ENCODE results near the gene RGS12. TPM values are rescaled to one million over a fixed set of nuclear protein-coding genes. Genes with fewer than 3 reads are reported as not detected.
A peak's percentile ranks its signal among the peaks of the same experiment; 100 is the strongest.

Gene RGS12
- polyA plus RNA-seq, 3 donors, result 0.75 to 15.3 (median 2.7) TPM

- no peaks in the 10 kb centered on the region for H3K4me1 ChIP-seq (ENCODE audit: control insufficient read depth in 1 of 2, insufficient read depth in 2 of 2, low read length in 2 of 2)
- no peak overlapping the region for H3K4me3 ChIP-seq (replicated peaks in 1 of 3; ENCODE audit: low read depth in 2 of 3, low read length in 3 of 3)
- intact Hi-C loops (cut with micrococcal nuclease), result no loop called here
- DNase-seq, result no peak
- H2AFZ ChIP-seq (ENCODE audit: insufficient read depth, low read depth, low read length, poor library complexity, severe bottlenecking), result no peak overlapping the region
- H3K27ac Mint-ChIP-seq, result peak overlapping the region in 3 of 7 donors; percentile 36 to 63 (median 56)
- TF ChIP-seq CTCF (IDR thresholded peaks at IDR 0.05), result no peak
- H3K36me3 ChIP-seq (replicated peaks in 1 of 2; ENCODE audit: control insufficient read depth in 1 of 2, insufficient read depth in 2 of 2, low read length in 2 of 2), result peaks cover 37 to 58% of the 10 kb centered on the region in 2 donors
- H3K9ac ChIP-seq (ENCODE audit: insufficient read depth, low read length, poor library complexity, severe bottlenecking), result no peak overlapping the region
- H3K4me2 ChIP-seq (replicated peaks; ENCODE audit: extremely low read depth, low read length, poor library complexity, severe bottlenecking), result no peak overlapping the region
- peaks cover 44 to 54% of the 10 kb centered on the region in 2 donors for H3K36me3 Mint-ChIP-seq
- H3K9me3 ChIP-seq (replicated peaks in 1 of 2; ENCODE audit: control insufficient read depth in 1 of 2, insufficient read depth in 1 of 2, low read length in 2 of 2), result no peaks in the 10 kb centered on the region
- peaks cover 0 to 2% (median 0%) of the 10 kb centered on the region in 7 donors for H3K9me3 Mint-ChIP-seq
- no peak overlapping the region for H3K27ac ChIP-seq (ENCODE audit: low read depth in 1 of 2, low read length in 2 of 2)
- H3K79me2 ChIP-seq (ENCODE audit: insufficient read depth, low read length), result no peaks in the 10 kb centered on the region
- no peaks in the 10 kb centered on the region for H4K20me1 ChIP-seq (ENCODE audit: insufficient read depth, low read length)
- peaks cover 5% of the 10 kb centered on the region for H3K4me1 Mint-ChIP-seq
- H3K4me3 Mint-ChIP-seq, result no peak overlapping the region
- no peaks in the 10 kb centered on the region for H3K27me3 Mint-ChIP-seq (ENCODE audit: low read depth in 3 of 3)
- 85% methylated on average over 16 of the region's 23 CpGs for WGBS (ENCODE audit: insufficient coverage)
- H3K27me3 ChIP-seq (ENCODE audit: control insufficient read depth in 2 of 2, insufficient read depth in 2 of 2, low read length in 2 of 2), result no peaks in the 10 kb centered on the region
These were observed 49.6 kb upstream of the RGS12 start for GRCh38 chr4:3243136-3243780.

- Histone ChIP-seq H3K9ac (ENCODE audit: insufficient read depth, low read length, poor library complexity, severe bottlenecking) (no peak overlapping the region), H3K27ac (ENCODE audit: low read depth in 1 of 2, low read length in 2 of 2) (no peak overlapping the region), H3K36me3 (replicated peaks in 1 of 2; ENCODE audit: control insufficient read depth in 1 of 2, insufficient read depth in 2 of 2, low read length in 2 of 2) (peaks cover 30 to 50% of the 10 kb centered on the region in 2 donors), H3K9me3 (replicated peaks in 1 of 2; ENCODE audit: control insufficient read depth in 1 of 2, insufficient read depth in 1 of 2, low read length in 2 of 2) (no peaks in the 10 kb centered on the region), H4K20me1 (ENCODE audit: insufficient read depth, low read length) (no peaks in the 10 kb centered on the region), H3K4me2 (replicated peaks; ENCODE audit: extremely low read depth, low read length, poor library complexity, severe bottlenecking) (no peak overlapping the region), H3K4me1 (ENCODE audit: control insufficient read depth in 1 of 2, insufficient read depth in 2 of 2, low read length in 2 of 2) (no peaks in the 10 kb centered on the region), H3K4me3 (replicated peaks in 1 of 3; ENCODE audit: low read depth in 2 of 3, low read length in 3 of 3) (no peak overlapping the region), H3K27me3 (ENCODE audit: control insufficient read depth in 2 of 2, insufficient read depth in 2 of 2, low read length in 2 of 2) (no peaks in the 10 kb centered on the region), H2AFZ (ENCODE audit: insufficient read depth, low read depth, low read length, poor library complexity, severe bottlenecking) (no peak overlapping the region), H3K79me2 (ENCODE audit: insufficient read depth, low read length) (no peaks in the 10 kb centered on the region)
- H3K4me1 Mint-ChIP-seq, result peaks cover 5% of the 10 kb centered on the region
- no peak for DNase-seq
- intact Hi-C loops (cut with micrococcal nuclease), result no loop called here
- H3K9me3 Mint-ChIP-seq, result peaks cover 0 to 2% (median 0%) of the 10 kb centered on the region in 7 donors
- H3K4me3 Mint-ChIP-seq, result no peak overlapping the region
- H3K36me3 Mint-ChIP-seq, result peaks cover 39 to 47% of the 10 kb centered on the region in 2 donors
- WGBS (ENCODE audit: insufficient coverage), result 0% methylated on average over 1 of the region's 1 CpG
- peak overlapping the region in 3 of 7 donors; percentile 30 to 57 (median 56) for H3K27ac Mint-ChIP-seq
- H3K27me3 Mint-ChIP-seq (ENCODE audit: low read depth in 3 of 3), result no peaks in the 10 kb centered on the region
- TF ChIP-seq CTCF (IDR thresholded peaks at IDR 0.05), result no peak
These were observed 48.8 kb upstream of the RGS12 start for GRCh38 chr4:3244002-3244401.
